T-helper 2 cell treated with Interferon-gamma antibody and Interleukin-4, amounts not matched to agents 100 ng/mL and 5 ng/mL, for 36 hours (primary cell): Measurements from ENCODE around the gene FLOT1. TPM values are rescaled to one million over a fixed set of nuclear protein-coding genes. Genes with fewer than 3 reads are reported as not detected.

Experiments
- intact Hi-C: fragments of 100-400 bp; cut with micrococcal nuclease; formaldehyde crosslinking; loops from one replicate; pipeline ENCODE4 v1.15.1; 2023
- total RNA-seq: library from RNA; stranded (reverse); gene quantifications from 2 replicates; pipeline ENCODE4 v1.2.3, GENCODE V29; 2022

The FLOT1 gene
- total RNA-seq, 1 donor from 2014 or later = 126 TPM

GRCh38 chr6:30747902-30748769 is 5.6 kb upstream of the FLOT1 start:
- intact Hi-C loops = no loop called here

- intact Hi-C loops = no loop called here
Measured at GRCh38 chr6:30747300-30747687, 4.8 kb upstream of the FLOT1 start.

GRCh38 chr6:30744054-30744805 is 1.7 kb upstream of the FLOT1 start, which contains the start of gene IER3:
Gene IER3, minus strand, starts transcription at chr6:30744547. Its CDS starts 29 bp downstream, at chr6:30744518.
- intact Hi-C loops = loop anchor here (1.0 to 5.0 kb wide), 6 partner anchors 25 to 532 kb away; partner anchors contain the start of gene TRIM26

- intact Hi-C loops = loop anchor here (1.0 to 5.0 kb wide), 6 partner anchors 26 to 531 kb away; partner anchors contain the start of gene TRIM26
Measured at GRCh38 chr6:30743099-30744053, 889 bp upstream of the FLOT1 start.

- intact Hi-C loops = loop anchor here (5.0 kb wide), 3 partner anchors 70 to 530 kb away; partner anchors contain the start of gene TRIM26
Measured at GRCh38 chr6:30741789-30742315, 635 bp downstream of the FLOT1 start.

GRCh38 chr6:30741063-30741779 is 1.3 kb downstream of the FLOT1 start:
- intact Hi-C loops = loop anchor here (5.0 kb wide), 3 partner anchors 71 to 529 kb away; partner anchors contain the start of gene TRIM26

- intact Hi-C loops = loop anchor here (5.0 kb wide), 3 partner anchors 72 to 528 kb away; partner anchors contain the start of gene TRIM26
Measured at GRCh38 chr6:30740540-30740870, 2.0 kb downstream of the FLOT1 start.

- intact Hi-C loops = no loop called here
Measured at GRCh38 chr6:30738532-30738931, 4.0 kb downstream of the FLOT1 start.

GRCh38 chr6:30735668-30736314 is 6.7 kb downstream of the FLOT1 start:
- intact Hi-C loops = loop anchor here (2.0 kb wide), 1 partner anchor 179 kb away; the partner anchor contains the start of gene VARS2

GRCh38 chr6:30732237-30732943 is 10.1 kb downstream of the FLOT1 start:
- intact Hi-C loops = no loop called here

GRCh38 chr6:30730601-30731435 is 11.7 kb downstream of the FLOT1 start:
- intact Hi-C loops = loop anchor here (2.0 kb wide), 1 partner anchor 190 kb away; no protein-coding TSS in a partner anchor

GRCh38 chr6:30727920-30728553 is 14.4 kb downstream of the FLOT1 start:
- intact Hi-C loops = no loop called here

- intact Hi-C loops = no loop called here
Measured at GRCh38 chr6:30726506-30727413, 15.7 kb downstream of the FLOT1 start.

GRCh38 chr6:30725713-30726505 is 16.6 kb downstream of the FLOT1 start:
- intact Hi-C loops = no loop called here

GRCh38 chr6:30724906-30725667 is 17.4 kb downstream of the FLOT1 start:
- intact Hi-C loops = no loop called here
